OCI-LY1 (cell line): ENCODE data around the gene UBXN6.

Experiments used
- CTCF ChIP-seq: fragments of 200-600 bp; sonication (generic), shearing (Covaris generic); IDR thresholded peaks from 2 replicates; pipeline ENCODE4 v1.5.1; 2017; ENCODE audit warnings: mild to moderate bottlenecking, antibody characterized with exemption, low read length, moderate library complexity, mixed read lengths
- EZH2 ChIP-seq: fragments of 200-600 bp; sonication (generic), shearing (Covaris generic); IDR thresholded peaks from 2 replicates; pipeline ENCODE4 v1.8.0; 2017; ENCODE audit warnings: borderline replicate concordance, mixed run types, mild to moderate bottlenecking, antibody characterized with exemption, low read length, moderate library complexity, mixed read lengths

DNA sequence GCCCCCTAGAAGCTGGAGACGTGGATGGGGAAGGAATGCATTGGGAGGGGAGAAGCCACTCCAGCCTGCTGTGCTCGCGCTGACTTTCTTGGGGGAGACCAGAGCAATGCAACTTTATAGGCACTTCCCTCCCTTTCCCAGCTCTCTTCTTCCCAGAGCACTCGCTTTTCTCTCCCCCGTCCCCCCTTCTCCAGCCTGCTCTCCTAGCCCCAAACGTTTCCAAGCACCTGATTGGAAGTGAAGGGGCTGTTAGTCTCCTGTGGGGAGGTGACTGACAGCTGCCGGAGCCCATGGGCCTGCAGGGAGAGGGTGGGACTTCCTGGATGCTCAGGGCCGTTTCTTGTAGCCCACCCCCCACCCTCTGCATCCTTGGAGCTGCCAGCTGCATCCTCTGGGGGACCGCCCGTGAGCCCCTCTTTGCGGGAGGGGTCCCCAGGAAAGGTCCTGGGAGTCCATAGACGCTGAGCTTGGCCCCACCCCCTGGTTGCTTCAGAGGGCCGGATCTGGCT is 17.0 kb upstream of the UBXN6 start:
- TF ChIP-seq CTCF = no peak
- no peak for TF ChIP-seq EZH2
